Peyer's patch (tissue), 4 donors: ENCODE data around the gene CCNL2. TPM values are rescaled to one million over a fixed set of nuclear protein-coding genes. Genes with fewer than 3 reads are reported as not detected.
"Not testable (repeated sequence)": the region's sequence is repeated elsewhere in the genome, so short reads cannot be mapped to it uniquely, and the experiment has no call there.

Experiments used
- DNase-seq, 3 donors: peaks; one replicate each; pipeline ENCODE4 v3.0.0-alpha.2; 2017 to 2019
- H3K27ac ChIP-seq, 4 donors: fragments of 200-600 bp; sonication (generic); one replicate each; pipeline ENCODE4 v1.5.1; 2016 to 2019
- H3K27me3 ChIP-seq, 2 donors: fragments of 200-600 bp; sonication (generic); one replicate each; pipeline ENCODE4 v1.5.1; 2019
- H3K36me3 ChIP-seq, 3 donors: fragments of 200-600 bp; sonication (generic); one replicate each; pipeline ENCODE4 v1.5.1; 2016 to 2019
- H3K4me1 ChIP-seq, 4 donors: fragments of 200-600 bp; sonication (generic); one replicate each; pipeline ENCODE4 v1.5.1; 2016 to 2019
- H3K4me3 ChIP-seq, 4 donors: fragments of 200-600 bp; sonication (generic); 1 replicate in 3 of 4; 2 replicates in 1 of 4; pipeline ENCODE4 v1.5.1; 2016 to 2019; ENCODE audit warnings: mild to moderate bottlenecking in 1 of 4
- H3K9me3 ChIP-seq, 4 donors: fragments of 200-600 bp; sonication (generic); one replicate each; pipeline ENCODE4 v1.5.1; 2016 to 2019; ENCODE audit warnings: mild to moderate bottlenecking in 1 of 4
- CTCF ChIP-seq, 6 experiments: fragments of 450-650 bp in 4 of 6; fragments of 200-600 bp in 2 of 6; sonication (generic) in 1 of 6; IDR thresholded peaks; one replicate each; pipeline ENCODE4 v1.5.1; 2017 to 2019; ENCODE audit warnings: antibody characterized with exemption in 6 of 6, mild to moderate bottlenecking in 3 of 6, moderate library complexity in 1 of 6
- POLR2A ChIP-seq, 2 donors: fragments of 450-650 bp; IDR thresholded peaks; one replicate each; pipeline ENCODE4 v1.5.1; 2017; ENCODE audit warnings: antibody characterized with exemption in 2 of 2, mild to moderate bottlenecking in 2 of 2, moderate library complexity in 2 of 2
- total RNA-seq, 4 donors: library from RNA; depleted of rRNA; stranded (reverse); fragments of >200 nt; gene quantifications; one replicate each; pipeline ENCODE4 v1.1.0, GENCODE V29; 2016

CCNL2 gene
- total RNA-seq, 4 donors from 2014 or later = 216 to 1,008 (median 423) TPM

GRCh38 chr1:1403653-1404052 lies 4.5 kb upstream of the CCNL2 start:
- H3K27me3 ChIP-seq = no peaks in the 10 kb centered on the region
- no peak overlapping the region for H3K4me3 ChIP-seq
- H3K36me3 ChIP-seq = peaks cover 0 to 46% (median 0%) of the 10 kb centered on the region in 3 donors
- no peak for DNase-seq
- no peaks in the 10 kb centered on the region for H3K9me3 ChIP-seq
- H3K27ac ChIP-seq = no peak overlapping the region
- TF ChIP-seq POLR2A (IDR thresholded peaks at IDR 0.05) (no peak), CTCF (IDR thresholded peaks at IDR 0.05) (no peak)
- peaks cover 0 to 43% (median 20%) of the 10 kb centered on the region in 4 donors for H3K4me1 ChIP-seq

- Histone ChIP-seq H3K36me3 (peaks cover 0 to 48% (median 0%) of the 10 kb centered on the region in 3 donors), H3K4me1 (peaks cover under 1 to 40% (median 23%) of the 10 kb centered on the region in 4 donors)
- H3K9me3 ChIP-seq, H3K27ac ChIP-seq, H3K4me3 ChIP-seq, DNase-seq, H3K27me3 ChIP-seq: not testable (repeated sequence)
These were observed 3.8 kb upstream of the CCNL2 start for GRCh38 chr1:1402901-1403392.

GRCh38 chr1:1402072-1402900 lies 3.2 kb upstream of the CCNL2 start:
- Histone ChIP-seq H3K4me1 (peaks cover 3 to 44% (median 21%) of the 10 kb centered on the region in 4 donors), H3K9me3 (no peaks in the 10 kb centered on the region), H3K4me3 (no peak overlapping the region), H3K27ac (no peak overlapping the region), H3K36me3 (peaks cover 0 to 55% (median 0%) of the 10 kb centered on the region in 3 donors), H3K27me3 (no peaks in the 10 kb centered on the region)
- DNase-seq = no peak
- TF ChIP-seq POLR2A (IDR thresholded peaks at IDR 0.05) (no peak), CTCF (IDR thresholded peaks at IDR 0.05) (peak in 4 of 6 experiments; percentile 19 to 57 (median 46))

GRCh38 chr1:1401457-1402010 lies 2.4 kb upstream of the CCNL2 start:
- no peaks in the 10 kb centered on the region for H3K9me3 ChIP-seq
- no peak overlapping the region for H3K4me3 ChIP-seq
- no peak for DNase-seq
- peaks cover 0 to 62% (median 0%) of the 10 kb centered on the region in 3 donors for H3K36me3 ChIP-seq
- peaks cover 3 to 47% (median 21%) of the 10 kb centered on the region in 4 donors for H3K4me1 ChIP-seq
- no peak overlapping the region for H3K27ac ChIP-seq
- TF ChIP-seq POLR2A (IDR thresholded peaks at IDR 0.05) (no peak), CTCF (IDR thresholded peaks at IDR 0.05) (no peak)
- no peaks in the 10 kb centered on the region for H3K27me3 ChIP-seq

- peak overlapping the region in 2 of 4 donors; percentile 81 to 83 for H3K27ac ChIP-seq
- H3K27me3 ChIP-seq = no peaks in the 10 kb centered on the region
- H3K4me3 ChIP-seq = peak overlapping the region in 3 of 4 donors; percentile 89 to 95 (median 94)
- H3K9me3 ChIP-seq = no peaks in the 10 kb centered on the region
- H3K4me1 ChIP-seq = peaks cover 3 to 39% (median 14%) of the 10 kb centered on the region in 4 donors
- H3K36me3 ChIP-seq = peaks cover 0 to 67% (median 0%) of the 10 kb centered on the region in 3 donors
- TF ChIP-seq CTCF (IDR thresholded peaks at IDR 0.05) (no peak), POLR2A (IDR thresholded peaks at IDR 0.05) (no peak)
- DNase-seq = no peak
These were observed 1.7 kb upstream of the CCNL2 start for GRCh38 chr1:1400576-1401456.
